Measurements from ENCODE around the gene AURKAIP1.

The AURKAIP1 gene

GRCh38 chr1:1393014-1393413 is 18.0 kb upstream of the AURKAIP1 start:
- no peak for TF ChIP-seq CTCF (IDR thresholded peaks at IDR 0.05)

- no peak for TF ChIP-seq CTCF (IDR thresholded peaks at IDR 0.05)
Measured at GRCh38 chr1:1391225-1391624, 16.2 kb upstream of the AURKAIP1 start.

GRCh38 chr1:1390675-1391074 is 15.7 kb upstream of the AURKAIP1 start:
- no peak for TF ChIP-seq CTCF (IDR thresholded peaks at IDR 0.05)

- TF ChIP-seq CTCF (IDR thresholded peaks at IDR 0.05): no peak
Measured at GRCh38 chr1:1388078-1388472, 13.1 kb upstream of the AURKAIP1 start.

GRCh38 chr1:1387098-1388077 is 12.4 kb upstream of the AURKAIP1 start:
- TF ChIP-seq CTCF (IDR thresholded peaks at IDR 0.05): no peak

- TF ChIP-seq CTCF (IDR thresholded peaks at IDR 0.05): no peak
Measured at GRCh38 chr1:1385931-1386330, 10.9 kb upstream of the AURKAIP1 start.

GRCh38 chr1:1381294-1381693 is 6.3 kb upstream of the AURKAIP1 start:
- no peak for TF ChIP-seq CTCF (IDR thresholded peaks at IDR 0.05)

Measured in LNCAP (cell line).